ENCODE measurements around the gene TTLL12. TPM values are rescaled to one million over a fixed set of nuclear protein-coding genes. Genes with fewer than 3 reads are reported as not detected.

Gene TTLL12
- total RNA-seq, 1 experiment from 2014 or later, result 46.4 TPM

- ChIA-PET CTCF (interaction anchor here (0.6 to 1.2 kb wide), 9 partner anchors 19 to 469 kb away, joined by 3 to 8 read pairs (median 4); no protein-coding TSS in a partner anchor), POLR2A (interaction anchor here (0.6 to 0.7 kb wide), 8 partner anchors 14 to 1489 kb away, joined by 3 to 12 read pairs (median 4); no protein-coding TSS in a partner anchor)
- no peaks in the 10 kb centered on the region for H3K36me3 Mint-ChIP-seq (ENCODE audit: insufficient read depth, unreplicated experiment)
- peak overlapping the region; percentile 42 for H3K4me3 ChIP-seq (ENCODE audit: low read depth, low read length)
- DNase-seq, result peak; percentile 95 to 98
- no peaks in the 10 kb centered on the region for H3K9me3 Mint-ChIP-seq (ENCODE audit: unreplicated experiment)
- peak overlapping the region; percentile 93 for H3K27ac Mint-ChIP-seq (ENCODE audit: unreplicated experiment)
- peaks cover 23% of the 10 kb centered on the region for H3K4me1 Mint-ChIP-seq (ENCODE audit: low read depth, unreplicated experiment)
- H3K36me3 ChIP-seq (ENCODE audit: control insufficient read depth, insufficient read depth, low read length), result peaks cover 2% of the 10 kb centered on the region; the same call in 1 of the 2 replicates
- TF ChIP-seq, protein P1, sequence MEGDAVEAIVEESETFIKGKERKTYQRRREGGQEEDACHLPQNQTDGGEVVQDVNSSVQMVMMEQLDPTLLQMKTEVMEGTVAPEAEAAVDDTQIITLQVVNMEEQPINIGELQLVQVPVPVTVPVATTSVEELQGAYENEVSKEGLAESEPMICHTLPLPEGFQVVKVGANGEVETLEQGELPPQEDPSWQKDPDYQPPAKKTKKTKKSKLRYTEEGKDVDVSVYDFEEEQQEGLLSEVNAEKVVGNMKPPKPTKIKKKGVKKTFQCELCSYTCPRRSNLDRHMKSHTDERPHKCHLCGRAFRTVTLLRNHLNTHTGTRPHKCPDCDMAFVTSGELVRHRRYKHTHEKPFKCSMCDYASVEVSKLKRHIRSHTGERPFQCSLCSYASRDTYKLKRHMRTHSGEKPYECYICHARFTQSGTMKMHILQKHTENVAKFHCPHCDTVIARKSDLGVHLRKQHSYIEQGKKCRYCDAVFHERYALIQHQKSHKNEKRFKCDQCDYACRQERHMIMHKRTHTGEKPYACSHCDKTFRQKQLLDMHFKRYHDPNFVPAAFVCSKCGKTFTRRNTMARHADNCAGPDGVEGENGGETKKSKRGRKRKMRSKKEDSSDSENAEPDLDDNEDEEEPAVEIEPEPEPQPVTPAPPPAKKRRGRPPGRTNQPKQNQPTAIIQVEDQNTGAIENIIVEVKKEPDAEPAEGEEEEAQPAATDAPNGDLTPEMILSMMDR (IDR thresholded peaks at IDR 0.05; ENCODE audit: insufficient read depth in 1 of 2, low read depth in 1 of 2, low read length in 1 of 2, severe bottlenecking in 1 of 2, unreplicated experiment in 1 of 2), result peak; percentile 52 to 59
- H3K27me3 Mint-ChIP-seq (ENCODE audit: insufficient read depth, unreplicated experiment), result no peaks in the 10 kb centered on the region
- intact Hi-C loops (cut with micrococcal nuclease; ENCODE audit: unreplicated experiment), result loop anchor here (5.0 kb wide), 1 partner anchor 45 kb away; no protein-coding TSS in a partner anchor
- peak overlapping the region; percentile 83 for H3K4me3 Mint-ChIP-seq (ENCODE audit: unreplicated experiment)
- no peaks in the 10 kb centered on the region for H3K27me3 ChIP-seq (replicated peaks; ENCODE audit: control insufficient read depth, insufficient read depth, low read length)
- no TSS peak for BruUV-seq (replicated peaks)
- peaks cover 16% of the 10 kb centered on the region; the same call in 1 of the 2 replicates for H3K4me1 ChIP-seq
- no peaks in the 10 kb centered on the region for H3K9me3 ChIP-seq
Observed at GRCh38 chr22:43187171-43188099, 501 bp upstream of the TTLL12 start.

- H3K36me3 Mint-ChIP-seq (ENCODE audit: insufficient read depth, unreplicated experiment), result peaks cover 4% of the 10 kb centered on the region
- TF ChIP-seq, protein P1 (IDR thresholded peaks at IDR 0.05; ENCODE audit: insufficient read depth in 1 of 2, low read depth in 1 of 2, low read length in 1 of 2, severe bottlenecking in 1 of 2, unreplicated experiment in 1 of 2), result no peak
- POLR2A ChIA-PET, result no interaction called here
- CTCF ChIA-PET, result interaction anchor here (1.0 kb wide), 1 partner anchor 388 kb away, joined by 3 read pairs; no protein-coding TSS in a partner anchor
- H3K4me3 Mint-ChIP-seq (ENCODE audit: unreplicated experiment), result peak overlapping the region; percentile 72
- H3K4me3 ChIP-seq (ENCODE audit: low read depth, low read length), result peak overlapping the region; percentile 86
- peaks cover 16% of the 10 kb centered on the region; the same call in 1 of the 2 replicates for H3K4me1 ChIP-seq
- intact Hi-C loops (cut with micrococcal nuclease; ENCODE audit: unreplicated experiment), result loop anchor here (5.0 kb wide), 1 partner anchor 46 kb away; no protein-coding TSS in a partner anchor
- peaks cover 2% of the 10 kb centered on the region; the same call in 1 of the 2 replicates for H3K36me3 ChIP-seq (ENCODE audit: control insufficient read depth, insufficient read depth, low read length)
- peaks cover 23% of the 10 kb centered on the region for H3K4me1 Mint-ChIP-seq (ENCODE audit: low read depth, unreplicated experiment)
- H3K9me3 Mint-ChIP-seq (ENCODE audit: unreplicated experiment), result no peaks in the 10 kb centered on the region
- peak overlapping the region; percentile 43 for H3K27ac Mint-ChIP-seq (ENCODE audit: unreplicated experiment)
- H3K27me3 ChIP-seq (replicated peaks; ENCODE audit: control insufficient read depth, insufficient read depth, low read length), result no peaks in the 10 kb centered on the region
- peak; percentile 37 to 52 for DNase-seq
- no TSS peak for BruUV-seq (replicated peaks)
- H3K27me3 Mint-ChIP-seq (ENCODE audit: insufficient read depth, unreplicated experiment), result no peaks in the 10 kb centered on the region
- no peaks in the 10 kb centered on the region for H3K9me3 ChIP-seq
Observed at GRCh38 chr22:43185860-43186261, 1.1 kb downstream of the TTLL12 start.

GRCh38 chr22:43183496-43184277 is 3.2 kb downstream of the TTLL12 start:
- peaks cover 13% of the 10 kb centered on the region; the same call in 1 of the 2 replicates for H3K4me1 ChIP-seq
- no peaks in the 10 kb centered on the region for H3K9me3 Mint-ChIP-seq (ENCODE audit: unreplicated experiment)
- POLR2A ChIA-PET, result no interaction called here
- DNase-seq, result no peak
- peak overlapping the region; percentile 46 for H3K4me3 Mint-ChIP-seq (ENCODE audit: unreplicated experiment)
- no TSS peak for BruUV-seq (replicated peaks)
- CTCF ChIA-PET, result no interaction called here
- no peak overlapping the region for H3K4me3 ChIP-seq (ENCODE audit: low read depth, low read length)
- no peaks in the 10 kb centered on the region for H3K27me3 Mint-ChIP-seq (ENCODE audit: insufficient read depth, unreplicated experiment)
- intact Hi-C loops (cut with micrococcal nuclease; ENCODE audit: unreplicated experiment), result no loop called here
- TF ChIP-seq, protein P1 (IDR thresholded peaks at IDR 0.05; ENCODE audit: insufficient read depth in 1 of 2, low read depth in 1 of 2, low read length in 1 of 2, severe bottlenecking in 1 of 2, unreplicated experiment in 1 of 2), result no peak
- H3K36me3 ChIP-seq (ENCODE audit: control insufficient read depth, insufficient read depth, low read length), result peaks cover 6% of the 10 kb centered on the region
- peaks cover 20% of the 10 kb centered on the region for H3K36me3 Mint-ChIP-seq (ENCODE audit: insufficient read depth, unreplicated experiment)
- peak overlapping the region; percentile 82 for H3K27ac Mint-ChIP-seq (ENCODE audit: unreplicated experiment)
- peaks cover 17% of the 10 kb centered on the region for H3K4me1 Mint-ChIP-seq (ENCODE audit: low read depth, unreplicated experiment)
- no peaks in the 10 kb centered on the region for H3K9me3 ChIP-seq
- H3K27me3 ChIP-seq (replicated peaks; ENCODE audit: control insufficient read depth, insufficient read depth, low read length), result no peaks in the 10 kb centered on the region
